Colon (tissue), 2 donors: Measurements from ENCODE around the gene ALKBH3.

Experiments
- FAIRE-seq: peaks from 2 replicates; lab custom pipeline; 2012; peaks lifted over from hg19 to GRCh38; lab: Jason Lieb, UNC
- donor health status: control.
- donor health status: control.

ALKBH3 gene

DNA sequence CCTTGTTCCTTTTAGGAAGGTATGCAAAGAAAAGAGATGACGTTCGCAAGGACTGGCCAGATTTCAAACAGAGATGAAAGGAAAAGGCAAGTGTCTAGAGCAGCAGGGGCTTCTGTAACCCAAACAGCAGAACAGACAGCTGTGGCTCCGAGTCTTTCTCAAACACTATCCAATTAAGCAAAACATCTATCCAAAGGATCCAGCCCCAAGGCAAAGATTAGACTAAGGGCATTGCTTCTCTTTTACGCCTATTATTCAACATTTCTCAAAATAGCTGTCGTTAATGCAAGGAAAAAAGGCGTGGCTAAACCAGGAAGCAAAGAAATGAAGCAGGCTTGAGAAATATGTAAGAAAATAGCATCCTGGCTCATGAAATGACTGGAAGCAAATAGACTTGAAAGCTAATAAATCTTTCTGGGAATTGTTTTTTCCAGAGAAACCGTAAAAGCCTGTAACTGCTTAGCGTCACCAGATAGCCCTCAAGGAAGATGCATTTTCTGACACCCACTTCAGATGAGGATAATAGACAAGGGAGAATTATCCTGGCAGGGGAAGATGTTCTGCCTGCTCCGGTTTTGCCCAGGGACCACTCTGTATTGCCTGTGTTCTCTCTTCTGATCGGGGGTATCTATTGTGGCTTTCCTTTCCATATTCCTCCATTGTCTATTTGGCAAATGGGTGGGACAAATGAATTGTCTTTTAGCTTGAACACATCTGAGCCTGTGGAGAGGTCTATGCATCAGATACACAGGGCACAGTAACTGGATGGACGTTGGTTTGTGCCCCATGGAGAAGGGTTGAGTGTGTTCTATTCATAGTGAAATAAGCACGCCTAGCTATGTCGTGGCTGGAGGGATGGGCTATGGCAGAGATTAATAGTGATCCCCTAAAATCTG is 82.0 kb downstream of the ALKBH3 start:
- no peak for FAIRE-seq

DNA sequence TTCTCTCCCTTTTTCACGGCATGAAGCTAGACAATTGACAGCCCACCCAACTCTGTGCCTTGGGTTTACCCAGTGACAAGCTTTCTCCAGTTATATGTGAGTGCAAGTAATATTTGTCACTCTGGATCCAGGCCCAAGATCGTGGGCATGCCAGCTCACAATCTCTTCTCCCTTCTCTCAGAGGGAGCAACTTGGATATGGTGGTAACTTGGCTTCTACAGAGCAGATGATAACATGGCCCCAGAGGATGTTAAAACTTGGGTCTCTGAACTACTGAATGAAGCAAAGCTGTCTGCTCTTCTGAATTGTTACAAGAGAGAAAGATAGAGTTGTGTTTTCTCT is 82.6 kb downstream of the ALKBH3 start:
- FAIRE-seq: no peak

DNA sequence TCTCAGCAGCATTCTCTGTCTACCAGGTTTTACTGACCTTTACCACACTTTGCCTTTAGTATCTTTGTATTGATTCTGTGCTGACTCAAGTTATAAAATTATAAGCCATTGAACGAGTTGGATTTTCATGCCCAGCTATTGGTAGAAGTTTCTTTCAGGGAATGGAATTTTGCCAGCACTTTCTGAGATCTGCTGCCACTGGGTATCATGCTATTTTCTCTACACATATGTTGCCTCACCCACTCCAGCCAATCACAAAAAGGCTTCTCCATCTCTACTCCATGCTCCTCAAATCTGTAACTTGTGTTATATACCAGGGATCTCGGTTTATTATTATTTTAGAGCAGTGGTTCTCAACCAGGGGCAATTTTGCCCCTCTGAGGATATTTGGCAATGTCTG is 87.0 kb downstream of the ALKBH3 start:
- FAIRE-seq: no peak

DNA sequence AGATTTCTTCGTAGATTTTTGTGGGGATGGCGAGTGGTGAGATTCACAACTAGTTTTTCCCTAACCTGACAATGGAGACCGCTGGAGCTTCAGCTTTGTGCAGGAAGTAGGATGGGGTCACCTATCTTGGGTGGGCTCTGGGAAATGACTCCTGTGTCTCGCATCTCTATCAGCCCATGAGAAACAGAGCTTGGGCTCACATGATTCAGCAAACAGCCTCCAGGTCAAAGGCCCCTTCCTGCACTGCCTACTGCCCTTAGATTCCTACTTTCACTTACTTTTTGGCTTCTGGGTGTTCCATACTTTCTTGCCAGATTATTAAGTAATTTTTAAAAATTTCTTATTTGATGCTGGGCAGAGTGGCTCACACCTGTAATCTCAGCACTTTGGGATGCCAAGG is 88.1 kb downstream of the ALKBH3 start:
- no peak for FAIRE-seq

DNA sequence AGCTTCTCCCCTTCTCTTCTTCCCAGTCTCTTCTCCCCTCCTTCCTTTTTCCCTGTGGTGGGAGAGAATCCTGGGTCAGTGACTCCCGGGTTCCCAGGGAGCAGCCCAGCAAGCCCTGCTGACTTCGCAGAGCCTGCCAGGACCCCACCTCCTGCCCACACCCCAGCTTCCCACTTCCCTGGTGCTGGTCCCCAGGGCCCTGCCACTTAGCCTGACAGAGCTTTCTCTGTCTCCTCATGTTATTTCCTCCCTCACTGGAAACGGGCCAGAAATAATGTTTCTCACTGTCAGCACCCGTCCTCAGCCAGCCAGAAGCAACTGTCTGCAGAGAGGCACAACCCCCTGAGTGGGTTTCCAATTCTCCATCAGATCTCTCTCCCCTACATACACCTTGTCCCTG is 88.9 kb downstream of the ALKBH3 start:
- no peak for FAIRE-seq
